Hematopoietic multipotent progenitor cell treated with erythropoietin and hydrocortisone succinate and interleukin-3 and kit ligand, for 15 days (in vitro differentiated cells): Measurements from ENCODE around the gene MOGAT2.
"Not testable (repeated sequence)": the region's sequence is repeated elsewhere in the genome, so short reads cannot be mapped to it uniquely, and the experiment has no call there.

Experiments
- DNase-seq: peaks from one replicate; pipeline ENCODE4 v3.0.0-alpha.2; 2015; ENCODE audit warnings: low spot score

MOGAT2 gene

DNA sequence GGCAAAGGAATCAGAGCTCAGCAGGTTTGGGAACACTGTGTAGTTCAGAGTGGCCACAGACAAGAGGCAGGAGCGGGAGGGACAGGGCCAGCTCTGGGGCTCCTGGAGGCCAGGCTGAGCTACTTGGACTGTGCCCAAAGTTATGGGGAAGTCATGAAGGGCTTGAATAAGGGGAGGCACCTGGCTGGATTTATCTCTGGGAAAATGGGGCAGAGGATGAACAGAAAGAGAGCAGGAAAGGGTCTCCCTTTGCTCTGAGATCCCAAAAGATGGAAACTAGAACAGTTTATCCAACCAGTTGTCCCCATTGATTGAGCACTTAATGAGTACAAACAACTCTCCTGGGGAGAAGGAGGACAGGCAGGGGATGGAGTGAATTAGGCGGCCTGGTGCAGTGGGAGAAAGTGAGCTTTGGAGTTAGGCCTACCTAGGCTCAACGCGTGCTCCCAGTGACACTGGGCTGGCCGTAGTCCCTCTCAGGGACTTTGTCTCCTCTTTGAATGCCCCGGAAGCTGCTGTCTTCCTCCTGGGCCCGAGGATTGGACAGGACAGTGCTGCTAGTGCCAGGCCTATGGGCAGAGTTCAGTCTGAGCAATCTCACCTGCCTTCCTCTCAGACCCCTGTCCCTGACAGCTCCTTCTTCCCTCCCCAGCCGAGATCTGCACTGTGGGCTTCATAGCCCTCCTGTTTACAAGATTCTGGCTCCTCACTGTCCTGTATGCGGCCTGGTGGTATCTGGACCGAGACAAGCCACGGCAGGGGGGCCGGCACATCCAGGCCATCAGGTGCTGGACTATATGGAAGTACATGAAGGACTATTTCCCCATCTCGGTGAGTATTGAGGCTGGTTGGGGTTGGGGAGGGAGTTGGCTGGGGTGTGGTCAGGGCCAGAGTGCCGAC, 2.0 kb downstream of the MOGAT2 start:
- DNase-seq = no peak

DNA sequence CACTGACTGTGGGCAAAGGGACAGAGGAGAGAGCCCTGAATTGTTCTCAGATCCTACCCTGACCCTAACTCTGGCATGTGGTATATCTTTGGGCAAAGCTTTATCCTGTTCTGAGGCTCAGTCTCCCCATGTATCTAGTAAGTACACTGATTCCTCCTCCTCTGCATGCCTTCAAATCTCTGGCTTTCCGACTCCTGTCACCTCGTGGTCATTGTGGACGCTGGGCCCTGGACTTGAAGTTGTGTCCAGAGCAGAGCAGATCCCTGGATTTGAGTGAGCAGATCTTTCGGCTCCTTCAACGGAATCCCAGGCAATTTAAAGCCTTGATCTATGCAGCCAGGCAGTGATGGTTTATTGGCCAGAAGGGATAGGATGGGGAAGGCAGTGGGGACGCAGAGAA, 3.0 kb downstream of the MOGAT2 start:
- no peak for DNase-seq

DNA sequence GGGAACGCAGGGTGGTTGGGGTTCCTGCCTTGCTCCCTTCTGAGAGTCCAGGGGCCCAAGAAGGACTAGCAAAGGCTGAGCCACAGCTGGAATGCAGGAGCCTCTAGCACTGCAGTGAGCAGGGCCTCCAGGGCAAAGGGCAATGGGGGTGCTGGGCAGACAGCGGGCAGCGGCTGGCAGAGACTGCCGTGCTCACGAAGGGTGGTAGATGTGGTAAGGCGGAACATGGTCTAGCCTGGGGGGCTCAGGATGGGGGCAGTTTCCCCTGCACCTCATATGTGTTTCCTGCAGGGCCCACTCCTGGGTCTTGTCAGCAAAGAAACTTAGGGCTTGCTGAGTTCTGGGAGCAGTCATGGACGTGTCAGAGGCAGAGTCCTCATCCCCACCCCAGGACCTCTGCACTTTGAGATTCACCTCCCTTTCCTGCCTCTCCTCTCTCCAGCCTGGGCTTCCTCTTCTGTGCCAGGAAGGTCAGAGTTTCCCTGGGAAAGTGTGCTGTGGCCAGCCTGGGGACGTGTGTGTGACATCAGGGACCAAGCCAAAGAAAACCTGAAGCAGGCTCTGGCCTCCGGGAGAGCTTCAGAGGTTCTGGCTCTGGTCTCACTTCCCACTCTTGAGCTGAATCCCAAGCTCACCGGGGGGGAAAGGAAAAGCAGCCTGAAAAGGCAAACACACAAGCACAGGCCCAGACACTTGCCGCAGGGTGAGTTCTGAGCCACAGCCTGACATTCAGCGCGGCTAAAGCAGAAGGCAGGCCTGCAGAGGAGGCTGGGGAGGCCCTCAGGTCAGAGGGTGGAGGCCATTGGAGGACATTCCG, 4.4 kb downstream of the MOGAT2 start:
- DNase-seq = no peak

DNA sequence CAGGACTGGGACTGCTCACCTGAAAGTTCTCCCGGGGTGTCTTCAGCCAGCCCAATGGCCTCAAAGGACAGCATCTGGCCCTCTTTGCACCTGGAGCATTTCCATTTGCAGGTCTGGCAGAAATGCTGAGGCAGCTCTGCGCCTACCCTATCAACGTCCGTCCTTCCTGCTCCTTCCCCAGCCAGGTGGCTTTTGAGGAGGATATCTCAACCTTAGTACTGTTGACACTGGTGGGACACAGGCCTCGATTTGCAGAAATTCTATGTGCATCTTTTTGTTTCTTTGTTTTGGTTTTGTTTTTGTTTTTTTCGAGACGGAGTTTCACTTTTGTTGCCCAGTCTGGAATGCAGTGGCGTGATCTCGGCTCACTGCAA, 5.0 kb downstream of the MOGAT2 start:
- no peak for DNase-seq

DNA sequence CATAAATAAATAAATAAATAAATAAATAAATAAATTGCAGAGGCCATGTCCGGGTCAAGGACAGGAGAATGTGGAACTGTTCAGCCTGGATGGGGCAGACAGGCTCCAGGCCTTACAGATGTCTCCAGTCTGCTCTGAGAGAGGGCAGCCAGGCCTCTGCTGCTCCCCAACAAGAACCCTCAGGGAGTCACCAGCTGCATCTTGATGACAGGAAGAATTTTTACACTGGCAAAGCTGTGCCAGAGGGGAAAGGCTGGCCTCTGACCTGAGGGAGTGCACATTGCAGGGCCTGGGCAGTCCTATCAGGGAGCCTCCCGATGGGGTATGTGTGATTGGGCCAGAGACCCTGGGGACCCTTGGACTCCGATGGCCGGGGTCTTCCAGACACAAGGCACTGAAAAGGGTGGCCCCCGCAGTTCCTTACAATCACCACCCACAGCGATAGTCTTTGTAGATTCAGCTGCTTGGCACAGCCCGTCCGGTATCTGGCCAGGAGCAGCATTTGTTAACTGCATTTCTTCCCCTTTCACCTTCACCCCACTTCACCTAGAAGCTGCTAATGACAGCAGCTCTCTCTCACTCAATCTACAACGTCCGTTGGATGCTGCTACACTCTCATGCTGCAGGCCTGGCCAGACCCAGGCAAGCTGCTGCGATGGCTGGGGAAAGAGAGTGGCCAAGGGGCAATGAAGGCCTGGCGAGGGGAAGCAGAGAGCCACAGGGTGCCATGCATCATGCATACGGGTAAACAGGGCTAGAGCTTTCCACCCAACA, 8.1 kb downstream of the MOGAT2 start:
- no peak for DNase-seq

DNA sequence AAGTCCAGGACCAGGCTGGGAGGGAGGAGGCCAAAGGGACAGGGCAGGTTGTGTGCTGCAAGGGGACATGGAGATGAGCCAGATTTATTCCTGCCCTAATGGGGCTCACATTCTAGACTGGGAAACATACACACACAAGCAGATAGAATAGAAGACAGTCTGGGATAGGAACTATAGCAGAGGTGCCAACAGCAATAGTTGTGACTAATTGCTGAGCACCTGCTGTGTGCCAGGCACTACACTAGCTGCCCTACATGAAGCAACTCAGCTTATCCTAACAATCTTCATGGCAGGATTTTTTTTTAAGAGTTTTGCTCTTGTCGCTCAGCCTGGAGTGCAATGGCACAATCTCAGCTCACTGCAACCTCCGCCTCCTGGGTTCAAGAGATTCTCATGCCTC, 11.4 kb downstream of the MOGAT2 start:
- DNase-seq = no peak

DNA sequence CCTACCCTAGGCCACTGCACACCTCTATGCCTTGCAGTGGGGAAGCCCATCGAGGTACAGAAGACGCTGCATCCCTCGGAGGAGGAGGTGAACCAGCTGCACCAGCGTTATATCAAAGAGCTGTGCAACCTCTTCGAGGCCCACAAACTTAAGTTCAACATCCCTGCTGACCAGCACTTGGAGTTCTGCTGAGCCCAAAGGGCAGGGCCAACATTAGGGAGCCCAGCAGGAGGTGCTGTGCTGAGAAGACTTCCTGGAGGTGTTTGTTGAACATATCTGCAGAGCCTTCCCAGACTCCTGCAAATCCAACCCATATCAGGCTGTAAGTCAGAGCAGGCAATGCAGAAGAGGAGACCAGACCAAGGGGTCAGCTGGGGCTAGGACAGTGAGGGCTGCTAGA, 13.5 kb downstream of the MOGAT2 start:
- no peak for DNase-seq

DNA sequence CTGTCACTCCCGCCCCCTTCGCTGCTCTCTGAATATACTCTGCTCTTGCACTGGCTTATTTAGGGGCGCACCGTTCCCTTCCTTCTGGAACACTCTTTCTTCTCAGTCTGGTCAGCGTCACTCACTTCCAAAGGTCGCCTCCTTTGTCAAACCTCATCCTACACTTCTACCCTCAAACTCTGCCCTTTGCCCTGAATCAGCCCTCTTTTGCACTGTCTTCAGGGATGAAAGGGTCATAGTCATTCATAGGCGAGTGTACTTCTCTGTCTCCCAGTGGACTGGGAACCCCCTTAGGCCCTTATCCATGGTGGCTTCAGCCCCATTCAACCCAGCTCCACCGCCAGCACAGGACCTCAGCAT, 15.4 kb downstream of the MOGAT2 start:
- DNase-seq = no peak

DNA sequence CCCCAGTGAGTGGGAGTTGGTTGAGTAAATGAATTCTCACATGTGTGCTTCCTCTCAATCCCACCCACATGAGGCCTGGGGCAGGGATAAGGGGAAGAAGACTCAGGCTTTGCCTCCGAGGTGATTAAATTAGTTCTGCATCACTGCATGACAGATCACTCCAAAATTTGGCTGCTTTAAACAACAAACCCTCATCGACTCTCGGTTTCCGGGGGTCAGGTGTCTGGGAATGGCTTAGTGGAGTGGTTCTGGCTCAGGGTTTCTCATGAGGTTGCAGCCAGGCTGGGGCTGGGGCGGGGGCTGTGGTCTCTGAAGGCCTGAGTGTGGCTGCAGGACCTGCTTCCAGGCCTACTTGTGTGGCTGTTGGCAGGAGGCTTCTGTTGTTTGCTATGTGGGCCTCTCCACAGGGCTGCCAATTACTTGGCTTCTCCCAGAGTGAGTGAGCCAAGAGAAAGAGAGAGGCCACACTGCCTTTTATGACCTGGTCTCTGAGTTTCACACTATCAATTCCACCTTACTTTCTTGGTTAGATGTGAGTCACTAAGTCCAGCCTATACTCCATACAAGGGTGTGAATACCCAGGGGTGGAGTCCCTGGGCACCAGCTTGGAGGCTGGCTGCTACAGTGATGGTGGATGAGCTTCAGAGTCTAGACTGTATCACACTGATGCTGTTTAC, 15.9 kb downstream of the MOGAT2 start:
- DNase-seq = no peak

DNA sequence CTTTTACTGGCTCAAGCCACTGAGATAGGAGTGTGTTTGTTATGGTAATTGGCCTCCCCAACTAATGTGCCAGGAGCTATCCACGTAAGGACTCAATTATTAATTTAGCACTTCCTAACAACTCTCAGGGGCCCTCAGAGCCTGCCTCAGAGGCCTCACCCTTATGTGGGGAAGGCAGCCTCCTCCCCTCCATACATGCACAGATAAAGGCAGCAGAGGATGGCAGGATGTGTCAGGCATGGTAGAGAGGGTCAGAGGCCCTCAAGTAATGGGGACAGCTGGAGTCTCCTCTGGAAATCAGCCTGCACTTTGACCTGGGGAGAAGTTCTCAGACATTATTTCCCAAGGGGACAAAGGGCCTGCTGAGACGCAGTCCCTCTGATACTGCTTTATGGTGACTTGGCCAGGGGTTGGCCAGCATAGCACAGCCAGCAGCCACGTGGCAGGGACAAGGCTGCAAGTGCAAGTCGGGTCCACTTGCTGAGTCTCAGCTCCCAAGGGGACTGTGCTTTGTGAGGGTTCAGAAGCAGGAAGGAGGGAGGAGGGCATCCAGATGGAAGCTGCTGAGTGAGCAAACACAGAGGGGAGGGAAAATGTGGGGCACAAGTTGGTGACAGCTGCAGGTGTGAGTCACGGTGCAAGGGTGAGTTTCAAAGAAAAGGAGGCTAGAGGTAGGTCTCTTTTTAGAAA, 17.0 kb downstream of the MOGAT2 start:
- no peak for DNase-seq

DNA sequence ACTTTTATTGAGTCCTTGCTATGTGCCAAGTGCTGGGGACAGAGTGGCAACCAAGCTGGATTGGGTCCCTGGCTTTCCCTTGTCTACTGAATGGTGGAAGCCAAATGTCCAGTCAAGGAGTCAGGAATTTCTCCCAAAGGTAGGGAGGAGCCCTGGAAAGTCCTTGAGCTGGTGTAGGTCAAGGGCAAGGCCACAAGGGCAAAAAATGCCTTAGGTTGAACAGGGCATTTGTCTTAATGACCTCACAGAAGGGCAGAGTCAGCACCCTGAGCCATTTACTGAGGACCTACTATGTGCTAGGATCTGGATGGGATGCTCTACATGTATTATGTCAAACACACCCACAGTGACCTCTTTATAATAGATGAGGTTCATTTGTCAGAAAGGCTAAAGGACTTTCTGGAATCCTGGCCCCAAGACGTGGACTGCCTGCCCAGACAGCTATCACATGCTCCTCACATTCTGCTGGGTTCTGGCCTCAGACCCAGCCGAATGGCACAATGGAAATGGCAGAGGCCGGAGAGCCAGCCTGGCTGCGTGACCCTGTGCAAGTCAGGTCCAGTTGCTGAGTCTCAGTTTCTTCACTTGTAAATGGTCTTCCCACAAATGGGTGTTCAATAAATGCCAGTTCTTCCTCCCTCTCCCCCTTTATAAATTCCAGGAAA, 17.7 kb downstream of the MOGAT2 start:
- no peak for DNase-seq

DNA sequence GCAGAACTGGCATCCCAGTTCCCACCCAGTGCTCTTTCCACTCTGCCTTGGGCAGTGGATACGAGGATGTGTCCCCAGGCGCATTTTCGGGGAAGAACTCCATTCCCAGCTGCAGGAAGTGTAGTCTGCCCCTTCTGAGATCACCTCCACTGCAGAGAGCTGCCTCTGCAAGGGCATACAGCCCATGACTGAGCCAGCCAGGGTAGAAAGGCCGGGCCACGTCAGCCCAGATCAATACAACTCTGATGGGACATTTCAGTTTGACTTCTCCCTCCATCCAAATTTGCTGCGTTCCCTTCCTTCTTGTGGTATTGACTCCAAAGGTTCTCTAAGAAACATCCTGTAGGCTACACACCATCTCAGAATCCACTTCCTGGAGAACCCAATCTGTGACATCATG, 19.7 kb downstream of the MOGAT2 start:
- DNase-seq = no peak

DNA sequence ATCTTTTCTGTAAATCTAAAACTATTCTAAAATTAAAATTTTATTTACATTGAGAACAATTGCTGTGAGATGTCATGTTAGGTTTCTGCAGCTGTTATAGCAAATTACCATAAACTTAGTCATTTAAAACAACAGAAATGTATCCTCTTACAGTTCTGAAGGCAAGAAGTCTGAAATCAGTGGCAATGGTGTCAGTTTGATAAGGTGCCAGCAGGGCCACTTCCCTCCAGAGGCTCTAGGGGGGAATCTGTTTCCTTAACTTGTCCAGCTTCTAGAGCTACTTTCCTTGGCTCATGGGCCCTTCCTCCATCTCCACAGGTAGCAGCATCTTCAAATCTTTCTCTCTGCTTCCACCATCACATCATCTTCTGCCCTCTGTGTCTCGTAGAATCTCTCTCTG, 23.0 kb downstream of the MOGAT2 start:
- no peak for DNase-seq

DNA sequence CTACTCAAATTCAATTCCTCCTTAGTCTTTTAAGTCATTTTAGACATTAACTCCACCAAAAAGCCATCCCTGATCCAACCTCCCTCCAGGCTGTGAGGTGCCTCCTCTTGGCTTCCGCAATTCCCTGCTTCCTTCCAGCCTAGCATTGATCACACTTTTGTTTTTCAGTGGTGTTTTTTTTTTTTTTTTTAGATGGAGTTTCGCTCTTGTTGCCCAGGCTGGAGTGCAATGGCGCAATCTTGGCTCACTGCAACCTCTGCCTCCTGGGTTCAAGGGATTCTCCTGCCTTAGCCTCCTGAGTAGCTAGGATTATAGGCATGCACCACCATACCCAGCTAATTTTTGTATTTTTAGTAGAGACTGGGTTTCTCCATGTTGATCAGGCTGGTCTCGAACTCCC, 25.5 kb downstream of the MOGAT2 start:
- not testable (repeated sequence) for DNase-seq

DNA sequence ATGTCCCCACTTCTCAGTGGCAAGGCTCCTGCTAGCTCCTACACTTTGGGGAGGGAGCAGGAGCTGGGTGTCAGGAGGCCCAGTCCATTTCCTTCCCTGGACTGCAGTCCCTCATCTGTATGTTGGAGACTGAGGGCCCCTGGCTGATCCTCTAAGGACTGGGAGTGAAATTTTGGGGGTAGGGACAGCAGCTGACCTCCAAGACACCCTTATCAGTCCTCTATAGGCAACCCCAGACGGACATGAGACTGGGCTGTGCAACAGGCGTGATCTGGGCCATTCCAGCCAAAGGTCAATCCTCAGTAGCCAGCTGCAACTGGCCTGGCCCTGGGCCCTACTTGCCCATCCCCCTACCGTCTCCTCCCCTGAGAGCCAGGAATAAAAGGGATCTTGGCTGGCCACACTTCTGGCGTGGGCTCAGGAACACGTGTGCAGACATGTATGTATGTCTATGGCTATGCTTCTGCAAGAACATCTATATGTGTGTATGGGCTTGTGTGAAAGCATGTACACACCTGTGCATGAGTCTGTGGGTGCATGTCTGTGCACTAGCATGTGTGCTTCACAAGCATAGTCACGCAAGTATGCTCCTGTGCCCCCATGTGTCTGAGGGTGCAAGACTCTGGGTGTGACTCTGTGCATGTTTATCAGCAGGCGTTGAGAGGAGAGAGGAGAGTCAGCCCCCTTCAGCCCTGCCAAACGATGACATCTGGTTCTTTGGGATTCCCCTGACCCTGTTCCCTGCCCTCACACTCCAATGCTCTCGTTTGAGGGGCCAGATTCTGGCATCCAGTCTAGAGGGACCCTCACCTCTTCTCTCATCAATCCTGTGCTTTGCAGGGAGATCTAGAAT, 26.3 kb downstream of the MOGAT2 start:
- no peak for DNase-seq

DNA sequence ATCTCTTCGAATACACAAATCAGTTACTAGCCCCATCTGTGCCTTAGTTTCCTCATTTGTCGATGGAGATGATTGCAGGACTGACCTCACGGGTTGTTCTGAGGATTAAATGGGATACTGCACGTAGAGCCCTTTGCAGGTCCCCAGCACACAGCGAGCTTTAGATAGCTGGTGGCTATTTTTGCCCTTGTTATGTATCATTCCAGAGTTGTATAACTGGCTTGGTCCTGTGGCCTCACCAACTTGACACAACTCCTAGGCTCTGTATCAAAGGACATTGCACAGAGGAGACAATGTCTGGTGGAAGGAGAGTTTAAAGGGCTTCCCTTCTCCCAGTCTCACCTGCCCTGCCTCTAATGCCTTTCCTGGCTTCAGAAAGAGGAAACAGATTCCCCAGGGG, 28.2 kb downstream of the MOGAT2 start:
- no peak for DNase-seq

DNA sequence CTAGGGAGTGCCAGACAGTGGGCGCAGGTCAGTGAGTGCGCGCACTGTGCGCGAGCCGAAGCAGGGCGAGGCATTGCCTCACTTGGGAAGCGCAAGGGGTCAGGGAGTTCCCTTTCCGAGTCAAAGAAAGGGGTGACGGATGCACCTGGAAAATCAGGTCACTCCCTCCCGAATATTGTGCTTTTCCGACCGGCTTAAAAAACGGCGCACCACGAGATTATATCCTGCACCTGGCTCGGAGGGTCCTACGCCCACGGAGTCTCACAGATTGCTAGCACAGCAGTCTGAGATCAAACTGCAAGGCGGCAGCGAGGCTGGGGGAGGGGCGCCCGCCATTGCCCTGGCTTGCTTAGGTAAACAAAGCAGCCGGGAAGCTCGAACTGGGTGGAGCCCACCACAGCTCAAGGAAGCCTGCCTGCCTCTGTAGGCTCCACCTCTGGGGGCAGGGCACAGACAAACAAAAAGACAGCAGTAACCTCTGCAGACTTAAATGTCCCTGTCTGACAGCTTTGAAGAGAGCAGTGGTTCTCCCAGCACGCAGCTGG, 31.2 kb downstream of the MOGAT2 start:
- not testable (repeated sequence) for DNase-seq

DNA sequence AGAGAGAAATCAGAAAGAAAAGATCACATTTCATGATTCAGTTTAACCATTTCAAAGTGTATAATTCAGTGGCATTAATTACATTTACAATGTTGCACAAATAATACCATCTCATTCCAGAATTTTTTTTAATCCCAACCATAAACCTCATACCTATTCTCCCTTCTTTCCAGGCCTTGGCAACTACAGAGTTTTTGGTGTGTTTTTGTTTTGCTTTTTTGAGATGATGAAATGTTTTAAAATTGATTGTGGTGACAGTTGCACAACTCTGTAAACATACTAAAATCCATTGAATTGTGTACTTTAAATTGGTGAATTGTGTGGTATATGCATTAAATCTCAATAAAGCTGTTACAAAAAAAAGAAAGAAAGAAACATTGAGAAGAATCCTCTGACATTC, 37.3 kb downstream of the MOGAT2 start:
- DNase-seq = not testable (repeated sequence)

DNA sequence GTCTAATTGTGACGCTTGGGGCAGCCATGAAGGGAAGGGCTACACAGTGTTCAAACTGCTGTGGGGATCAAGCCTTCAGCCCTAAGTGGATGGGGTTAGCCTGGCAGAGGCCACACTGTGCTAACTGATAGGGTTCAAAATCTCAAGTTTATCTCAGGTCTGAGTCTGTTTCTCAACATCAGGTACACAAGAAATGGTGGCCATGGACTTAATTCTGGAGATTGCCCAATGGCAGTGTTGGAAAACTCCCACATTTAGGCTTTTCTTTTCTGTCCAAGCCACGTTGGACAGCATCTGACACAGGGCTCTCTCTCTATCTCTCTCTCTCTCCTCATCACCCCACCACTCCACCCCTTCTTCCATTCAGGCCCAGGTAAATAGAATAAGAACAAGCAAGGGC, 40.0 kb downstream of the MOGAT2 start:
- DNase-seq = no peak

DNA sequence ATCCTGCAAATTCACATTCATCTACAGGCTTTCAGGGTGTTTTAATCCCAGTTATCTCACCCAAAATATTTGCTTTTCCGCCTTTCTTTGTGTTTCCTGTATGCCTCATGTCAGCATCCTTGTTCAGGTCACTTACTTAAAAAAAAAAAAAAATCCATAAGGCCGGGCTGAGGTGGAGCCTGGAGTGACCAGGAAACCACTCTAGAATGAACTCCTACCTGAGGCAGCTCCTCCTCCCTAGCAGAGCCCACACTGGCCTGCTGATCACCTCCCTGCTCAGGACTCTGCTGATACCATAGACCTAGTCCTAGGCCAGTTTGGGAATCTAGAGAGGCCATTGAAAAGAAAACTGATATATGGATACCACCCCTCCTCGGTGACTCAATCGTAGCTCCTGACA, 42.2 kb downstream of the MOGAT2 start:
- no peak for DNase-seq
